HL-60 (cell line): ENCODE measurements around the gene LAMA1.

Experiments used
- DNase-seq, 2 experiments: peaks; one replicate each; pipeline ENCODE4 v3.0.0-alpha.2; 2010 to 2020; ENCODE audit warnings: low read depth in 1 of 2, low spot score in 1 of 2
- H3K27ac ChIP-seq: fragments of 250-450 bp; sonication (Bioruptor Pico); replicated peaks from 2 replicates; pipeline ENCODE4 v1.5.1; 2020; ENCODE audit warnings: mild to moderate bottlenecking, moderate library complexity
- H3K27me3 ChIP-seq: fragments of 250-450 bp; sonication (Bioruptor Pico); 2 replicates; pipeline ENCODE4 v1.5.1; 2021; ENCODE audit warnings: mild to moderate bottlenecking, moderate library complexity; ENCODE audit not compliant: insufficient read depth, poor library complexity, severe bottlenecking
- H3K4me3 ChIP-seq: replicated peaks from 2 replicates; pipeline ENCODE4 v1.5.1; 2011; ENCODE audit warnings: mild to moderate bottlenecking, control low read depth, low read length; ENCODE audit not compliant: insufficient read depth
- GABPA ChIP-seq: IDR thresholded peaks from 2 replicates; pipeline ENCODE4 v1.6.1; 2012; ENCODE audit warnings: low read depth
- POLR2AphosphoS5 ChIP-seq: IDR thresholded peaks from 2 replicates; pipeline ENCODE4 v1.6.1; 2012; ENCODE audit warnings: low read depth
- SPI1 ChIP-seq: IDR thresholded peaks from 2 replicates; pipeline ENCODE4 v1.6.1; 2012; ENCODE audit warnings: low read depth, mild to moderate bottlenecking, borderline replicate concordance
- TF ChIP-seq, protein P1 (sequence below): IDR thresholded peaks from one replicate; pipeline ENCODE4 v1.5.1; 2011; ENCODE audit warnings: low read length, control low read depth, inconsistent platforms; ENCODE audit not compliant: insufficient read depth
- TF ChIP-seq, protein P2 (sequence below): IDR thresholded peaks from 2 replicates; pipeline ENCODE4 v1.6.1; 2012; ENCODE audit warnings: low read depth; ENCODE audit not compliant: insufficient replicate concordance

Gene LAMA1

DNA sequence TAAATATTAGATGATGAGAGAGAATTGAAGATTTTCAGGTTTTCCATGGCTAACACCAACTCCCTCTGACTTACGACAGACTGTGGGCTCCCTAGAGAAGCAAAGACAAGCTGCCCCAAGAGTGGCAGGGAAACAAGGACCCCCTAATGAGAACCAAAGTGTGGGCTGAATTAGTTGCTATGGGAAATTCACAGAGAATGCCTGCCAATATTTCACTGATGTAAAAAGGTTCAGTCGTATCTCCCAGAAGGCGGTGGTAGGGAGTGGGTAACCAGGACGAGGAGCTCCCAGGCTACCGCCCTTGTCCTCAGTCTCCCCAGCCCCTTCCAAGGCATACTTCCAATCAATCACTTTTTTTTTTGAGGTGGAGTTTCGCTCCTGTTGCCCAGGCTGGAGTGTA is 113.6 kb downstream of the LAMA1 start:
- no peak overlapping the region for H3K27ac ChIP-seq
- H3K4me3 ChIP-seq, result no peak overlapping the region
- TF ChIP-seq GABPA, result no peak
- TF ChIP-seq SPI1, result no peak
- no peak for TF ChIP-seq POLR2AphosphoS5
- TF ChIP-seq, protein P1, sequence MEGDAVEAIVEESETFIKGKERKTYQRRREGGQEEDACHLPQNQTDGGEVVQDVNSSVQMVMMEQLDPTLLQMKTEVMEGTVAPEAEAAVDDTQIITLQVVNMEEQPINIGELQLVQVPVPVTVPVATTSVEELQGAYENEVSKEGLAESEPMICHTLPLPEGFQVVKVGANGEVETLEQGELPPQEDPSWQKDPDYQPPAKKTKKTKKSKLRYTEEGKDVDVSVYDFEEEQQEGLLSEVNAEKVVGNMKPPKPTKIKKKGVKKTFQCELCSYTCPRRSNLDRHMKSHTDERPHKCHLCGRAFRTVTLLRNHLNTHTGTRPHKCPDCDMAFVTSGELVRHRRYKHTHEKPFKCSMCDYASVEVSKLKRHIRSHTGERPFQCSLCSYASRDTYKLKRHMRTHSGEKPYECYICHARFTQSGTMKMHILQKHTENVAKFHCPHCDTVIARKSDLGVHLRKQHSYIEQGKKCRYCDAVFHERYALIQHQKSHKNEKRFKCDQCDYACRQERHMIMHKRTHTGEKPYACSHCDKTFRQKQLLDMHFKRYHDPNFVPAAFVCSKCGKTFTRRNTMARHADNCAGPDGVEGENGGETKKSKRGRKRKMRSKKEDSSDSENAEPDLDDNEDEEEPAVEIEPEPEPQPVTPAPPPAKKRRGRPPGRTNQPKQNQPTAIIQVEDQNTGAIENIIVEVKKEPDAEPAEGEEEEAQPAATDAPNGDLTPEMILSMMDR, result no peak
- TF ChIP-seq, protein P2, sequence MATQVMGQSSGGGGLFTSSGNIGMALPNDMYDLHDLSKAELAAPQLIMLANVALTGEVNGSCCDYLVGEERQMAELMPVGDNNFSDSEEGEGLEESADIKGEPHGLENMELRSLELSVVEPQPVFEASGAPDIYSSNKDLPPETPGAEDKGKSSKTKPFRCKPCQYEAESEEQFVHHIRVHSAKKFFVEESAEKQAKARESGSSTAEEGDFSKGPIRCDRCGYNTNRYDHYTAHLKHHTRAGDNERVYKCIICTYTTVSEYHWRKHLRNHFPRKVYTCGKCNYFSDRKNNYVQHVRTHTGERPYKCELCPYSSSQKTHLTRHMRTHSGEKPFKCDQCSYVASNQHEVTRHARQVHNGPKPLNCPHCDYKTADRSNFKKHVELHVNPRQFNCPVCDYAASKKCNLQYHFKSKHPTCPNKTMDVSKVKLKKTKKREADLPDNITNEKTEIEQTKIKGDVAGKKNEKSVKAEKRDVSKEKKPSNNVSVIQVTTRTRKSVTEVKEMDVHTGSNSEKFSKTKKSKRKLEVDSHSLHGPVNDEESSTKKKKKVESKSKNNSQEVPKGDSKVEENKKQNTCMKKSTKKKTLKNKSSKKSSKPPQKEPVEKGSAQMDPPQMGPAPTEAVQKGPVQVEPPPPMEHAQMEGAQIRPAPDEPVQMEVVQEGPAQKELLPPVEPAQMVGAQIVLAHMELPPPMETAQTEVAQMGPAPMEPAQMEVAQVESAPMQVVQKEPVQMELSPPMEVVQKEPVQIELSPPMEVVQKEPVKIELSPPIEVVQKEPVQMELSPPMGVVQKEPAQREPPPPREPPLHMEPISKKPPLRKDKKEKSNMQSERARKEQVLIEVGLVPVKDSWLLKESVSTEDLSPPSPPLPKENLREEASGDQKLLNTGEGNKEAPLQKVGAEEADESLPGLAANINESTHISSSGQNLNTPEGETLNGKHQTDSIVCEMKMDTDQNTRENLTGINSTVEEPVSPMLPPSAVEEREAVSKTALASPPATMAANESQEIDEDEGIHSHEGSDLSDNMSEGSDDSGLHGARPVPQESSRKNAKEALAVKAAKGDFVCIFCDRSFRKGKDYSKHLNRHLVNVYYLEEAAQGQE, result no peak
- DNase-seq, result no peak
- peaks cover 3% of the 10 kb centered on the region for H3K27me3 ChIP-seq

DNA sequence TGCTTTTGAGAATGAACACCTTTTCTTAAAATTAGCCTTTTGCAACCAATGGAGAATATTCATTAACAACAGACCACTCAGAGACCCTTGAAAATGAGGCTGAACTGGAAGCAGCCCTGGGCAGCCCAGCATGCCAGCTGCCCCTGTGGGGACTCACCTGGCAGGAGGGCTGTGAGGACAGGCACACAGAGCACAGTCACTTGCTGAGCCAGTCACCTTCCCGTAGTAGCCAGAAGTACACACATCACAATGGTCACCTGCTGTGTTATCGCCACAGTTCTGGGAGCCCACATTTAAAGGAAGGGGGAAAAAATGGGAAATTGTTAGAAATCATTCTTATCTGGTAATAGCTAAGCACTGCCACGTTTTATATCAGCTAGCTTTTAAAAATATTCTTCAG is 115.5 kb downstream of the LAMA1 start:
- Histone ChIP-seq H3K4me3 (no peak overlapping the region), H3K27ac (no peak overlapping the region), H3K27me3 (peaks cover 3% of the 10 kb centered on the region)
- no peak for TF ChIP-seq GABPA
- TF ChIP-seq, protein P1, result no peak
- TF ChIP-seq, protein P2, result no peak
- TF ChIP-seq SPI1, result no peak
- no peak for TF ChIP-seq POLR2AphosphoS5
- DNase-seq, result no peak

DNA sequence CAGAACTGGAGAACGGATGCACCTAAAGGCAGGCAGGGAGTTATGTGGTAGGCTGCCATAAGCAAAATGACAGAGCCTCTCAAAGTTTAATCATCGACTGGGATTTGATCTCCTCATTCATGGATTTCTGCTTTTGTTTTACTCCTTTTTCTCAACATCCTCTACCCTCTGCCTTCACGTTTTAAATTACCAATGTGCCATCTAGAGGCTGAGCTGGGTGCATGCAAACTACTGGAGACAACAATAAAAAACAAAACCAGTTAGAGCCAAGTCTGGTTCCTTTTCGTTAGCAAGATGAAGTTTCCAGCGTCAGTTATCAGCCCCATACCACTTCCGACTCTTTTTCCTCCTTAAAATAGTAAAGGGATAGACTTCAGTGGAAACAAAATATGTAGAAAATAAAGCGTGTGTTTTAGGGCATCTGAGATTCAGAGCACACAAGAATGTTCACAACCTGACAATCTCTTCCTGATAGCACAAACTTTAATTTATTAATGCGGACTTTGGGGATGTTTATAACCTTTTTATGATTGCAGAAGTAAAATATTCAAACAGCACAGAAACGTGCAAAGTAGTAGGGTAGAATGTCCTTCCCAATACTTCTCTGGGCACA is 117.0 kb downstream of the LAMA1 start:
- TF ChIP-seq, protein P1, result peak; percentile 25
- TF ChIP-seq GABPA (no peak), POLR2AphosphoS5 (no peak)
- TF ChIP-seq, protein P2, result no peak
- H3K27ac ChIP-seq, result no peak overlapping the region
- peaks cover 3% of the 10 kb centered on the region for H3K27me3 ChIP-seq
- no peak for DNase-seq
- H3K4me3 ChIP-seq, result no peak overlapping the region
